ENCODE results near the gene SH3GL1.
"Not testable (repeated sequence)": the region's sequence is repeated elsewhere in the genome, so short reads cannot be mapped to it uniquely, and the experiment has no call there.

Gene SH3GL1

GRCh38 chr19:4337906-4338440, 62.4 kb downstream of the SH3GL1 start:
- peak overlapping the region; percentile 25 for H3K4me3 ChIP-seq (ENCODE audit: control insufficient read depth, low read depth, low read length)
- no peak for DNase-seq (ENCODE audit: low read depth)
- no peak for TF ChIP-seq CTCF (conservative IDR thresholded peaks at IDR 0.05; ENCODE audit: control insufficient read depth, insufficient read depth, low read depth, low read length)

- no peak overlapping the region for H3K4me3 ChIP-seq (ENCODE audit: control insufficient read depth, low read depth, low read length)
- TF ChIP-seq CTCF (conservative IDR thresholded peaks at IDR 0.05; ENCODE audit: control insufficient read depth, insufficient read depth, low read depth, low read length) = no peak
- DNase-seq (ENCODE audit: low read depth) = no peak
These were observed 65.3 kb downstream of the SH3GL1 start for GRCh38 chr19:4334929-4335570.

GRCh38 chr19:4329858-4330257, 70.5 kb downstream of the SH3GL1 start:
- DNase-seq (ENCODE audit: low read depth) = no peak
- TF ChIP-seq CTCF (conservative IDR thresholded peaks at IDR 0.05; ENCODE audit: control insufficient read depth, insufficient read depth, low read depth, low read length) = no peak
- H3K4me3 ChIP-seq (ENCODE audit: control insufficient read depth, low read depth, low read length) = no peak overlapping the region

GRCh38 chr19:4328991-4329681, 71.2 kb downstream of the SH3GL1 start:
- peak overlapping the region; percentile 58 for H3K4me3 ChIP-seq (ENCODE audit: control insufficient read depth, low read depth, low read length)
- DNase-seq (ENCODE audit: low read depth) = not testable (repeated sequence)

GRCh38 chr19:4328243-4328990, 71.9 kb downstream of the SH3GL1 start:
- no peak for TF ChIP-seq CTCF (conservative IDR thresholded peaks at IDR 0.05; ENCODE audit: control insufficient read depth, insufficient read depth, low read depth, low read length)
- peak; percentile 93 for DNase-seq (ENCODE audit: low read depth)
- H3K4me3 ChIP-seq (ENCODE audit: control insufficient read depth, low read depth, low read length) = peak overlapping the region; percentile 58

GRCh38 chr19:4327877-4328242, 72.5 kb downstream of the SH3GL1 start:
- no peak for TF ChIP-seq CTCF (conservative IDR thresholded peaks at IDR 0.05; ENCODE audit: control insufficient read depth, insufficient read depth, low read depth, low read length)
- no peak for DNase-seq (ENCODE audit: low read depth)
- peak overlapping the region; percentile 36 for H3K4me3 ChIP-seq (ENCODE audit: control insufficient read depth, low read depth, low read length)

Measured in fibroblast of mammary gland (primary cell).